SK-N-SH treated with all-trans-retinoic acid at 6 μM for 48 hours (cell line): ENCODE data around the gene ANAPC2.

ENCODE experiments used
- ATAC-seq: fragments of 200-7000 bp; cut with Tn5 transposase; 3 replicates; pipeline ENCODE4 v1.9.1; 2020; ENCODE audit warnings: mild to moderate bottlenecking, moderate library complexity
- BACH2 ChIP-seq: fragments of 250-450 bp; sonication (Bioruptor Pico); IDR thresholded peaks from 2 replicates; pipeline ENCODE4 v1.9.0; 2021; ENCODE audit warnings: mild to moderate bottlenecking, borderline replicate concordance
- CREB5 ChIP-seq: fragments of 250-450 bp; sonication (Bioruptor Pico); IDR thresholded peaks from 2 replicates; pipeline ENCODE4 v1.5.1; 2020; ENCODE audit warnings: low read depth, mild to moderate bottlenecking, moderate library complexity
- CSDC2 ChIP-seq: fragments of 250-450 bp; sonication (Bioruptor Pico); IDR thresholded peaks from 2 replicates; pipeline ENCODE4 v1.5.0; 2020; ENCODE audit warnings: mild to moderate bottlenecking, moderate library complexity
- CSRNP3 ChIP-seq: fragments of 250-450 bp; sonication (Bioruptor Pico); IDR thresholded peaks from 2 replicates; pipeline ENCODE4 v1.5.1; 2021; ENCODE audit warnings: mild to moderate bottlenecking, moderate library complexity
- ESRRG ChIP-seq: fragments of 250-450 bp; sonication (Bioruptor Pico); IDR thresholded peaks from 2 replicates; pipeline ENCODE4 v1.6.1; 2021; ENCODE audit warnings: mild to moderate bottlenecking
- GLIS3 ChIP-seq: fragments of 250-450 bp; sonication (Bioruptor Pico); IDR thresholded peaks from 2 replicates; pipeline ENCODE4 v1.5.0; 2020; ENCODE audit warnings: mild to moderate bottlenecking, moderate library complexity
- ISL1 ChIP-seq: fragments of 250-450 bp; sonication (Bioruptor Pico); IDR thresholded peaks from 2 replicates; pipeline ENCODE4 v2.1.2; 2022; ENCODE audit warnings: mild to moderate bottlenecking, moderate library complexity
- PATZ1 ChIP-seq: fragments of 250-450 bp; sonication (Bioruptor Pico); IDR thresholded peaks from 2 replicates; pipeline ENCODE4 v1.8.0; 2020; ENCODE audit warnings: mild to moderate bottlenecking, moderate library complexity, borderline replicate concordance
- POU6F1 ChIP-seq: fragments of 250-450 bp; sonication (Bioruptor Pico); IDR thresholded peaks from 2 replicates; pipeline ENCODE4 v1.8.0; 2021; ENCODE audit warnings: low read depth, mild to moderate bottlenecking, moderate library complexity, borderline replicate concordance
- PPARA ChIP-seq: fragments of 250-450 bp; sonication (Bioruptor Pico); IDR thresholded peaks from 2 replicates; pipeline ENCODE4 v1.5.0; 2020; ENCODE audit warnings: mild to moderate bottlenecking, borderline replicate concordance
- RARB ChIP-seq: fragments of 250-450 bp; sonication (Bioruptor Pico); IDR thresholded peaks from 2 replicates; pipeline ENCODE4 v1.8.0; 2021; ENCODE audit warnings: mild to moderate bottlenecking, moderate library complexity
- SNAI2 ChIP-seq: fragments of 250-450 bp; sonication (Bioruptor Pico); IDR thresholded peaks from 2 replicates; pipeline ENCODE4 v1.5.0; 2020; ENCODE audit warnings: mild to moderate bottlenecking, moderate library complexity
- TCF4 ChIP-seq: fragments of 250-450 bp; sonication (Bioruptor Pico); IDR thresholded peaks from 2 replicates; pipeline ENCODE4 v1.8.0; 2021; ENCODE audit warnings: mild to moderate bottlenecking, moderate library complexity, borderline replicate concordance
- TSHZ2 ChIP-seq: fragments of 250-450 bp; sonication (Bioruptor Pico); IDR thresholded peaks from 2 replicates; pipeline ENCODE4 v1.5.0; 2020; ENCODE audit warnings: mild to moderate bottlenecking, moderate library complexity
- ZC3H10 ChIP-seq: fragments of 250-450 bp; sonication (Bioruptor Pico); IDR thresholded peaks from 2 replicates; pipeline ENCODE4 v1.5.1; 2021; ENCODE audit warnings: mild to moderate bottlenecking, moderate library complexity
- ZFP3 ChIP-seq: fragments of 250-450 bp; sonication (Bioruptor Pico); IDR thresholded peaks from 2 replicates; pipeline ENCODE4 v1.5.0; 2020; ENCODE audit warnings: mild to moderate bottlenecking, moderate library complexity
- ZFP30 ChIP-seq: fragments of 450-650 bp; formaldehyde crosslinking; IDR thresholded peaks from 2 replicates; pipeline ENCODE4 v1.5.0; 2022; ENCODE audit warnings: mild to moderate bottlenecking, moderate library complexity
- ZNF565 ChIP-seq: fragments of 450-650 bp; formaldehyde crosslinking; conservative IDR thresholded peaks from 2 replicates; pipeline ENCODE4 v1.5.0; 2020; ENCODE audit warnings: low read depth, mild to moderate bottlenecking, moderate library complexity

The ANAPC2 gene

GRCh38 chr9:137168573-137168903, 19.8 kb downstream of the ANAPC2 start:
- TF ChIP-seq CREB5 (CRISPR knock-in tag) (no peak), ZC3H10 (no peak), SNAI2 (CRISPR knock-in tag) (no peak), ESRRG (CRISPR knock-in tag) (no peak), ZFP3 (CRISPR knock-in tag) (no peak), ZFP30 (no peak), CSRNP3 (CRISPR knock-in tag) (no peak), POU6F1 (CRISPR knock-in tag) (no peak), PPARA (CRISPR knock-in tag) (no peak), RARB (CRISPR knock-in tag) (no peak), PATZ1 (CRISPR knock-in tag) (no peak), TCF4 (CRISPR knock-in tag) (no peak), TSHZ2 (CRISPR knock-in tag) (no peak), ZNF565 (CRISPR knock-in tag) (no peak), BACH2 (no peak), CSDC2 (CRISPR knock-in tag) (no peak), ISL1 (no peak)
- ATAC-seq = no peak

- peak; percentile 9; the same call in 1 of the 3 replicates for ATAC-seq
- TF ChIP-seq BACH2 (no peak), GLIS3 (CRISPR knock-in tag) (no peak), ESRRG (CRISPR knock-in tag) (no peak), PPARA (CRISPR knock-in tag) (no peak)
Observed at GRCh38 chr9:137167747-137168572, 20.4 kb downstream of the ANAPC2 start.

- TF ChIP-seq SNAI2 (CRISPR knock-in tag) (no peak), ESRRG (CRISPR knock-in tag) (no peak)
- TF ChIP-seq, all 23 proteins: peak for 0
- ATAC-seq = no peak
Observed at GRCh38 chr9:137167277-137167746, 21.0 kb downstream of the ANAPC2 start.
